HG02973 (cell line): ENCODE measurements around the gene TTC39A.

Source experiments
- ATAC-seq: cut with Tn5 transposase; IDR thresholded peaks from one replicate; pipeline ENCODE4 v1.9.1; 2021; ENCODE audit warnings: moderate library complexity; ENCODE audit not compliant: unreplicated experiment

TTC39A gene

GRCh38 chr1:51330331-51331201, at the start of gene TTC39A:
Gene TTC39A (minus strand): TSS chr1:51330562. CDS start chr1:51330477, 85 bp downstream.
- ATAC-seq = no peak

GRCh38 chr1:51378871-51379270, 48.5 kb upstream of the TTC39A start:
- no peak for ATAC-seq

DNA sequence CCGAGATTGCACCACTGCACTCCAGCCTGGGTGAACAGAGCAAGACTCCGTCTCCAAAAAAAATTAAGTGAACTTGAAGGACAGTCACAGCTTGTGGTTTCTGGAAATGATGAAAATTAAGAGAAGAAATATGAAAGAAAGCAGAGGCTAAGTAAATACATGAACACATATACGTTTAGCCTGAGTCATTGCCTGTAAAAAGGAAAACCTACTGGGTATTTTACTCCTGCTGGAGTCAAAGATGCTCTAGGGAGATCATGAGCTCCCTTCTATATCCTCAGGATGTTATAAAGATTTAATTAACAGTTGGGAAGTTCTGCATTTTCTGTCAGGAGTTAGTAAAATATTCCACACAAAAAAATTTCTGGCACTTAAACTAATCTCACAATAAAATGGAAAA, 43.5 kb upstream of the TTC39A start:
- ATAC-seq = no peak

DNA sequence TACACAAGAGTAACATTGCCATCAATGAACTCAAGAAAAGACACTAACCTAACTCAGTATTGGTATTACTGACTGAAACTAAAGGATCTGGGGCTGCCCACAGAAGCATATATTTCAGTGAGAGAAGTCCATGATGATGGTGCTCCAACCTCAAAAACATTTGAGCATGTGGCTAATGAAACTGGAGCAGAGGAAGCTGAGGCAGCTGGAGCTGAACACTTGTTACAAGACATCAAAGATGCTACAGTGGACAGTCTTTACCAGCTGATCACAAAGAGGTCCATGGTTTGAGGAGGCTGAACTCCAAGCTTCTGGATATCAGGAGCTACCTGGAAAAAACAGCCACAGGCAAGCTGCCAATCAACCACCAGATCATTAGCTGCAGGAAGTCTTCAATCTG, 42.2 kb upstream of the TTC39A start:
- no peak for ATAC-seq

DNA sequence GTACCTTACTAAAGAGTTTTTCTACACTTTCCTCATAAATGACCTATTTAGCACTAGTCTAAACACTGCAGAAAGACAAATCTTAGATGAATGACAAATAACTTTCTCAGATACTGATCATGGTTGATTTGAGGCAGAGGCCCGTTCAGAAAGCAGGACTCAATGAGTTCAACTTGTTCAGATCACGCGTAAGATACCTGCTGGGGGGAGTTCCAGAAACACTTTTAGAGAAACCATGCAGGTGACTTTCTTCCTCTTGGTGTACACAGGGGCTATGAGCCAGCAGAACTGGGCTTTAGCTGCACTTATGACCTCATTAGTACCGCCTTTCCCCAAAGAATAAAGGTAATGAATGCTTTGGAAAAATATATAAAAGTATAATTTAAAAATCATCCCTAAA, 38.8 kb upstream of the TTC39A start:
- ATAC-seq = no peak

GRCh38 chr1:51365774-51366173, 35.4 kb upstream of the TTC39A start:
- ATAC-seq = no peak

- no peak for ATAC-seq
These were observed 29.5 kb upstream of the TTC39A start for GRCh38 chr1:51359879-51360278.

GRCh38 chr1:51355382-51355781, 25.0 kb upstream of the TTC39A start:
- ATAC-seq = no peak

DNA sequence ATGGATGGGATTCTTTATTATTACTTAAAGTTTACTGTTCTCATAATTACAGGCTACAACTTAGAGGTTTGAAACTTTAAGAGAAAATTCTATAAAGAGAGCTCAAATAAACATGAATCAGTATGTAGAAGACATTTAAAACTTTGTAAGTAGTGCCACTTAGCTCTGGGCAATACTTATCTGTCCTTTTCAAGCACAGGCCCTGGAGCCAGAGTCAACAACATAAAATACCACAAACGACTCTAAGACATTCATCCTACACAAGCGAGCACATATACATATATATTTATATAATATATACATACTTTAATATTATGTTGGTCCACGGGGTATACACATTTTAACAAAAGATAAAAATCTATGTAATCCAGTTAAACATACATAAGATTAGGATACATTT, 24.1 kb upstream of the TTC39A start:
- ATAC-seq = no peak

- ATAC-seq = no peak
These were observed 21.5 kb upstream of the TTC39A start for GRCh38 chr1:51351907-51352306.

DNA sequence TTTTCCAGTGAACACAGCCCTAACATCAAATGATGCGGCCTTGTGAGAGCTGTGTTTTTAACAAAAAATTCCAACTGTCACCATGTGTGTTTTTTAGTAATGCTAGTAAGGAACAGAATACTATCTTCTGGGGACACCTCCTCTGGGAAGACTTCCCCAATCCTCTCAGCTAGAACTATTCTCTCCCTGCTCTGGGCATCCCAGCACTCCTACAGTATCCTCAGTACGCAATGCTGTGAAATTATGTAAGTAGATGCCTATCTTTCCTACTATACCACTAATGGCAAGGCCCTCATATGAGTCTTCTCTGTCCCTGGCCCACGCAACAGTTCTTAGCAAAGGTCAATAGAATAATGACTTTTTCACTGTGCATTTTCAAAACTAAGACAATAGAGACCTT, 19.5 kb upstream of the TTC39A start:
- ATAC-seq = no peak

DNA sequence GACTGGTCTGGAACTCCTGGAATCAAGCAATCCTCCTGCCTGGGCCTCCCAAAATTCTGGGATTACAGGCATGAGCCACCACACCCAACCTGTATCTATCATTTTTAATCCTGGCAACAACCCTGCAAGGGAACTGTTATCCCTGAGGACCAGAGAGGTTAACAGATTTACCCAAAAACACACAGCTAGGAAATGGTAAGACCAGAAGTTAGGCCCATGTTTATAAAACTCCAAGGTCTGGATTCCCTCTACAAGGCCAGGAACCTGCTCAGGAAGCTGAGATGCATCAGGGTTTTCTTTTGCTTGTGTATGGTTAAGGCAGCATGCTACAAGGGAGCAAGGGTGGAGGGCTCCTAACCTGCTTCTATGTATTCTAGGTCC, 17.8 kb upstream of the TTC39A start:
- ATAC-seq = no peak

DNA sequence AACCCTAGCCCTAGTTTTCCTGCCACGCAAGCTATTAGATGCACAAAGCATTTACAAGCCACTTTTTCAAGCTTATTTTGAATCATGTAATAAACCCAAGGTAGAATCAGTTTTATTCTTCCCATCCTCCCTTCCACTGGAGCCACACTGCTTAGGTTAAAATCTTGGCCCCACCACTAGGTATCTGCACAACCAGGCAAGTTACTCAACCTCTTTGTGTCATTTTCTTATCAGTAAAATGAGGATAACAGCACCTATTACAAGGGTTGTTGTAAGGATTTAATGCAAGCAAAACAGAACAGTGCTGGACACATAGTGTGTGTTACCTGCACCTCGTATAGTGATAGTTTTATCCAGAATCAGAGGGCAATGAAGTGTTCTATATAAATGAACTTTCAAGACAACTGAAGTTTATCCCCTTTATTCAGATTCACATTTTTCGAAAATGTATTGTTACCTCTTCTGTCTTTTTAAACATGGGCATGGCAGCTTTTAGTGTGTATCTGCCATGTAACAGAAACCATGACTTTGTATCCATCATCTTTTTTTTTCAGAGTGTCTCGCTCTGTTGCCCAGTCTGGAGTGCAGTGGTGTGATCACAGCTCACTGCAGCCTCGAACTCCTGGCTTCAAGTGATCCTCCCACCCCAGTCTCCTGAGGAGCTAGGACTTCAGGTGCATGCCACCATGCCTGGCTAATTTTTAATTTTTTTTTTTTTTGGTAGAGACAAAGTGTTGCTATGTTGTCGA, 17.2 kb upstream of the TTC39A start:
- no peak for ATAC-seq

GRCh38 chr1:51346086-51346942, 16.0 kb upstream of the TTC39A start:
- no peak for ATAC-seq

DNA sequence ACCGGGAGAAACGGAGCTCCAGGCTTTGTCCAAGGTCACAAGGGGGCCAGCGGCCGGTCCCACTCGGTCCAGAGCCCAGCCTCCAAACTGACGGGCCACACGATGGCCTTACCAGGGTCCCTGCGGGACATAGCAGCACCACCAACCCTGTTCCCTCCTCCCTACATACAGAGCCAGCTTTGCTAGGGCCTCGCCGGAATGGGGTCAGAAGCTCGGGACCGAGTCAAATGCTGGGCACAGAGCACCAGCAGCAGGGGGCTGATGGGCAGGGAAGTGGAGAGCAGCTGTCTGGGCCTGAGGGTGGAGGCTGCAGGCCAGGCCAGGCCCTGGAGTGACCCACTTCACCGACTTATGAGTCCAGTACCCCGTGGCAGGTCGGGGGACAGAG, 14.9 kb upstream of the TTC39A start:
- no peak for ATAC-seq

GRCh38 chr1:51344602-51345299, 14.4 kb upstream of the TTC39A start:
- no peak for ATAC-seq

- no peak for ATAC-seq
These were observed 13.9 kb upstream of the TTC39A start for GRCh38 chr1:51344276-51344601.

GRCh38 chr1:51343624-51344023, 13.3 kb upstream of the TTC39A start:
- no peak for ATAC-seq

DNA sequence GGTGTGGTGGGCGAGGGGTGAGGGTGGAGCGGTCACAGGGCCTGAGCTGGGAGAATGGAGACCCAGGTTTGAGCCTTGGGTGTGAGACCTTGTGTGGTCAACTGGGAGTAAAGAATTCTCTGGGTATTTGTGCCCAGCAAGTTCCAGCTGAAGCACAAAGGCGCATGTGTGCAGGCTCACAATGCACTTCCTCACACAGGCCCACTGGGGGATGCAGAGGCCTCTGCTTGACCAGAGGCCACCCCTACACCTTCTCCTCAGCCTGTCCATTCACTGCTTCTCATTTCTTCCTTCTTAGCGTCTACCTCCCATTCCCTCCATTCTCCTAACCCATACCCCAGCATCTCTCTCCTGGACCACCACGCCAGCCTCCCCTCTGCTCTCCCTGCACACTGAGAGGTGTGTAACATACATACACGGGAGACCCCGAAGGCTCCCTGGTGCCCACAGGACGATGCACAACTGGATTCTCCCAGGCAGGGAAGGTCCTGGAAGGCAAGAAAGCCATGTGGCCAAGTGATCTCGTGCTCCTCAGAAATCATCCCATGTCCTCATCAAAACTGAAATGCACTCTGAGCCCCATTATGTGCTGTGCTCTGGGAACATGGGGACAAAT, 12.3 kb upstream of the TTC39A start:
- ATAC-seq = no peak

DNA sequence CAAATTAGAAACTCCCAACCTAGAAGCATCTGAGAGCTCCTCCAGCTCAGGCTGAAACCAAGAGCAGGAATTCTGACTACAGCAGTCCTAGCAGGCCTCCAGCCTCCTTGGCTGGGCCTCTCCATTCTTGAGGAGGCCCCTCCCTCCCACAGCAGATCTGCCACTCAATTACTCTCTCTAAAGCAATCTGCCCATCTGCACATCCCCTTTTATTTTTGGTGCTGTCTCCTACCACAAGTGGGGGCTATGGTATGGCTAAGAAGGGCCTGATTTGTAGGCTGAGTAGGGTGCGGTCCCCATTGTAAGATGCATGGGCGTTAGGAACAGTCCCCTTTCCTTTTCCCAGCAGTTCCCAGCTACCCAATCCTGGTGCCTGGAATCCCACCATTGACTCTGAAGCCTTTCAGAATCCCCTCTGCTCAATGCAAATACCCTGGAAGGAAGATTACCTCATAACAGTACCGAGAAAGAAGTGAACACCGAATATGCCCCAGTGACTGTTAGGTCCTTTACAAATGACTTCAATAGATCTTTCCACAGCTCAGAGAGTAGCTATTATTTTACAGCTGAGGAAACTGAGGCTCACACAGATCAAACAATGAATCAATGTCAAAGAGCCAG, 11.6 kb upstream of the TTC39A start:
- ATAC-seq = peak; percentile 60
